Esophagus muscularis mucosa (tissue), 4 donors: ENCODE measurements around the gene ZSWIM6. TPM values are rescaled to one million over a fixed set of nuclear protein-coding genes. Genes with fewer than 3 reads are reported as not detected.

Experiments
- DNase-seq: peaks from one replicate; pipeline ENCODE4 v3.0.0-alpha.2; 2017; ENCODE audit errors: extremely low spot score
- H3K27ac ChIP-seq, 4 donors: fragments of 200-600 bp; sonication (generic); replicated peaks in 1 of 4; 1 replicate in 3 of 4; 2 replicates in 1 of 4; pipeline ENCODE4 v1.5.1; 2016 to 2019; ENCODE audit warnings: mild to moderate bottlenecking in 1 of 4
- H3K27me3 ChIP-seq, 4 donors: fragments of 200-600 bp; sonication (generic); one replicate each; pipeline versions ENCODE4 v1.5.1 to v1.6.0; 2016 to 2019
- H3K36me3 ChIP-seq, 4 donors: fragments of 200-600 bp; sonication (generic); one replicate each; pipeline ENCODE4 v1.5.1; 2016 to 2019
- H3K4me1 ChIP-seq, 4 donors: fragments of 200-600 bp; sonication (generic); one replicate each; pipeline ENCODE4 v1.5.1; 2016 to 2019
- H3K4me3 ChIP-seq, 4 donors: fragments of 200-600 bp; sonication (generic); 1 replicate in 2 of 4; 2 replicates in 2 of 4; pipeline ENCODE4 v1.5.1; 2016 to 2019; ENCODE audit warnings: mild to moderate bottlenecking in 4 of 4, moderate library complexity in 1 of 4
- H3K9me3 ChIP-seq, 4 donors: fragments of 200-600 bp; sonication (generic); 1 replicate in 3 of 4; 2 replicates in 1 of 4; pipeline ENCODE4 v1.5.1; 2016 to 2019
- CTCF ChIP-seq, 3 experiments: fragments of 200-600 bp in 2 of 3; fragments of 450-650 bp in 1 of 3; sonication (generic) in 2 of 3; IDR thresholded peaks; one replicate each; pipeline ENCODE4 v1.5.1; 2017 to 2019; ENCODE audit warnings: antibody characterized with exemption in 3 of 3, mild to moderate bottlenecking in 2 of 3, moderate library complexity in 1 of 3
- EP300 ChIP-seq: sonication (generic); formaldehyde crosslinking; IDR thresholded peaks from one replicate; pipeline ENCODE4 v1.6.1; 2017; ENCODE audit warnings: antibody characterized with exemption
- POLR2A ChIP-seq: fragments of 450-650 bp; IDR thresholded peaks from one replicate; pipeline ENCODE4 v1.6.1; 2017; ENCODE audit warnings: antibody characterized with exemption, moderate library complexity, mild to moderate bottlenecking, low read depth
- POLR2AphosphoS5 ChIP-seq, 2 donors: sonication (generic); formaldehyde crosslinking; IDR thresholded peaks; one replicate each; pipeline ENCODE4 v1.6.1; 2017; ENCODE audit warnings: antibody characterized with exemption in 2 of 2
- WGBS: methylation state at CpG from one replicate; pipeline ENCODE4 v1.1.5; 2018; 5-methylcytosine and 5-hydroxymethylcytosine counted together
- intact Hi-C: fragments of 100-400 bp; cut with DNase I; formaldehyde crosslinking; loops from one replicate; pipeline ENCODE4 v1.15.1; 2023
- total RNA-seq, 4 donors: library from RNA; depleted of rRNA; stranded (reverse); fragments of >200 nt; gene quantifications; one replicate each; pipeline versions ENCODE4 v1.1.0 to v1.2.1, GENCODE V29; 2016

ZSWIM6 gene
- total RNA-seq, 4 donors from 2014 or later = 10.2 to 16.4 (median 12.5) TPM

- DNase-seq = no peak
- Histone ChIP-seq H3K27ac (no peak overlapping the region), H3K4me3 (no peak overlapping the region), H3K4me1 (no peaks in the 10 kb centered on the region), H3K27me3 (no peaks in the 10 kb centered on the region), H3K9me3 (no peaks in the 10 kb centered on the region), H3K36me3 (no peaks in the 10 kb centered on the region)
- intact Hi-C loops = no loop called here
- TF ChIP-seq EP300 = no peak
- no peak for TF ChIP-seq POLR2A
- TF ChIP-seq POLR2AphosphoS5 (IDR thresholded peaks at IDR 0.05) = no peak
- TF ChIP-seq CTCF (IDR thresholded peaks at IDR 0.05) = no peak
- 97% methylated on average over 2 of the region's 2 CpGs for whole genome bisulfite sequencing
These were observed 184.9 kb downstream of the ZSWIM6 start for GRCh38 chr5:61516946-61517345.

GRCh38 chr5:61519728-61520277, 187.7 kb downstream of the ZSWIM6 start:
- intact Hi-C loops = no loop called here
- TF ChIP-seq EP300 (no peak), POLR2AphosphoS5 (IDR thresholded peaks at IDR 0.05) (no peak), POLR2A (no peak), CTCF (IDR thresholded peaks at IDR 0.05) (no peak)
- no peak for DNase-seq
- 88% methylated on average over 7 of the region's 7 CpGs for WGBS
- Histone ChIP-seq H3K36me3 (peaks cover 0 to under 1% (median 0%) of the 10 kb centered on the region in 4 donors), H3K4me3 (no peak overlapping the region), H3K27ac (no peak overlapping the region), H3K4me1 (peaks cover 0 to 3% (median 0%) of the 10 kb centered on the region in 4 donors), H3K27me3 (no peaks in the 10 kb centered on the region), H3K9me3 (no peaks in the 10 kb centered on the region)

- intact Hi-C loops = no loop called here
These were observed 191.0 kb downstream of the ZSWIM6 start for GRCh38 chr5:61523073-61523472.

GRCh38 chr5:61523997-61524396, 191.9 kb downstream of the ZSWIM6 start:
- no peak overlapping the region for H3K4me3 ChIP-seq
- 76% methylated on average over 3 of the region's 3 CpGs for WGBS
- TF ChIP-seq CTCF (IDR thresholded peaks at IDR 0.05) (no peak), EP300 (no peak), POLR2AphosphoS5 (IDR thresholded peaks at IDR 0.05) (no peak), POLR2A (no peak)
- intact Hi-C loops = no loop called here
- H3K4me1 ChIP-seq = peaks cover 0 to 3% (median 0%) of the 10 kb centered on the region in 4 donors
- no peak overlapping the region for H3K27ac ChIP-seq
- no peaks in the 10 kb centered on the region for H3K27me3 ChIP-seq
- DNase-seq = no peak
- H3K36me3 ChIP-seq = peaks cover 0 to 26% (median 18%) of the 10 kb centered on the region in 4 donors
- H3K9me3 ChIP-seq = no peaks in the 10 kb centered on the region

More at GRCh38 chr5:61523073-61523472, 191.0 kb downstream of the ZSWIM6 start:
- Histone ChIP-seq H3K4me3 (no peak overlapping the region), H3K36me3 (peaks cover 0 to 20% (median 16%) of the 10 kb centered on the region in 4 donors), H3K9me3 (no peaks in the 10 kb centered on the region), H3K27me3 (no peaks in the 10 kb centered on the region), H3K4me1 (peaks cover 0 to 3% (median 0%) of the 10 kb centered on the region in 4 donors), H3K27ac (no peak overlapping the region)
- TF ChIP-seq POLR2A (no peak), CTCF (IDR thresholded peaks at IDR 0.05) (no peak), POLR2AphosphoS5 (IDR thresholded peaks at IDR 0.05) (no peak), EP300 (no peak)
- DNase-seq = no peak
- 92% methylated on average over 2 of the region's 2 CpGs for WGBS
